Cortex of kidney (tissue), 1 donor: ENCODE data around the gene PCBD2.
"Not testable (repeated sequence)": the region's sequence is repeated elsewhere in the genome, so short reads cannot be mapped to it uniquely, and the experiment has no call there.

Experiments
- DNase-seq: peaks from one replicate; lab custom pipeline; 2025; lab: John Stamatoyannopoulos, UW

PCBD2 gene

DNA sequence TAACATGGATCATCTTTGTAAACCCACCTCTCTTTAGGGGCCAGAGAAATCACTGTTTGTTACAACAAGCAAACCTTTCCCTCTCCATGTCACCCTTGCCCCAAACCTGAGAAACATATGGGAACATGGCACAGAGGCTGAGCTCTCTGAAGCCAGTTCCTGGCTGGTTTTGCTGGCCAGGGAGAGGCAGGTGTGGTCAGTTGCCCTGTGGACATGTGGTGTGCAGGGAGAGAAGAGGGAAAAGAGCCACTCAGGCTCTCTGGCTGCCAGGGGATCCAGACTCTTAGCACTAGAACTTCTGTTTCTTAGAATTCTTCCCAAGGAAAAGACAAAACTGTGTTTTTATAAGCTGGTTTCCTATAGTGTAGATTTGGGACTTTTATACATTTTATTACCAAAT lies 58.2 kb downstream of the PCBD2 start:
- no peak for DNase-seq

- DNase-seq = no peak
These were observed 59.7 kb downstream of the PCBD2 start for GRCh38 chr5:134964359-134965270.

DNA sequence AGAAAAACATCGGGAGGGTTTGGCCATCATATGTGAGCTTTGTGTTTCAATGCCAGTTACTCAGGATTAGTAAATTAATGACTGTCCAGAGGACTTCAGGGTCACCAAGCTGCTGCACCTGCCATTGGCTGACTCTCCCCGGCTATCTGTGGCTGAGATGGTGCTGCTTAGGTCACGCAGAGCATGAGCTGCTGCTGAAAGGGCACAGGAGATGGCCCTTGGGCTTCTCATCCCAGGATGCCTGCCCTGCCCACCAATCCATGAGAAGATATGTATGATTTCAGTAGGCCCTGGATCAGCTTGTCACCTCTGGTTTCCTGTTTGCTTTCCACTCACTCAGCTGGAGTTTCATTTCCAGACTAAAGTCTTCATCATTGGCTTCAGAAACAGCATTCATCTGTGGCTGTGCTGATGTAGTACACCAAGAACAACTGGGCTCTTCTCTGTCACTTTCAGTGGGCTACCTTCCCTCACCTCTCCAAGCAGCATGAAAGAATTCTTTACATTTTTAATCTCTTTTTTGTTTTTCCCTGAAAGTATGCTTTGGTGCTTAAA lies 60.4 kb downstream of the PCBD2 start:
- no peak for DNase-seq

- DNase-seq = no peak
These were observed 62.7 kb downstream of the PCBD2 start, which contains the start of gene CATSPER3 for GRCh38 chr5:134967607-134968006. Gene CATSPER3 (plus strand): TSS chr5:134967907. CDS start chr5:134967992, 85 bp downstream.

DNA sequence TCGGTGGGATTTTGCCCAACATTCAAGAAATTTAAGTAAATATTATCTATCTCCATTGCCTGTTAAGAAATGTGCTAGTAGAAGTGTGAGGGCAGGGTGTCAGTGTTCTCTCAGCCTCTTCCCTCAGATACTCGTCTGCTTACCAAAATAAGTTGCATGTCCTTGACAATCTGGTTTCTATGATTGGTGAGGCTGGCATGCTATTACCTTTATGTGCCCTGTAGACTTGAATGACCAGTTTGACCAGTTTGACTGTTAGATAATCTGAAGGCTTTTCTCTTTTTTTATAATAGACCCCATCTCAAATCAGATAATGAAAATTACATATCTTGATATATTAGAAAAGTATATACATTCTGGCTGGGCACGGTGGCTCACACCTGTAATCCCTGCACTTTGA lies 63.1 kb downstream of the PCBD2 start:
- no peak for DNase-seq

GRCh38 chr5:134969166-134969565 lies 64.2 kb downstream of the PCBD2 start:
- DNase-seq = no peak

DNA sequence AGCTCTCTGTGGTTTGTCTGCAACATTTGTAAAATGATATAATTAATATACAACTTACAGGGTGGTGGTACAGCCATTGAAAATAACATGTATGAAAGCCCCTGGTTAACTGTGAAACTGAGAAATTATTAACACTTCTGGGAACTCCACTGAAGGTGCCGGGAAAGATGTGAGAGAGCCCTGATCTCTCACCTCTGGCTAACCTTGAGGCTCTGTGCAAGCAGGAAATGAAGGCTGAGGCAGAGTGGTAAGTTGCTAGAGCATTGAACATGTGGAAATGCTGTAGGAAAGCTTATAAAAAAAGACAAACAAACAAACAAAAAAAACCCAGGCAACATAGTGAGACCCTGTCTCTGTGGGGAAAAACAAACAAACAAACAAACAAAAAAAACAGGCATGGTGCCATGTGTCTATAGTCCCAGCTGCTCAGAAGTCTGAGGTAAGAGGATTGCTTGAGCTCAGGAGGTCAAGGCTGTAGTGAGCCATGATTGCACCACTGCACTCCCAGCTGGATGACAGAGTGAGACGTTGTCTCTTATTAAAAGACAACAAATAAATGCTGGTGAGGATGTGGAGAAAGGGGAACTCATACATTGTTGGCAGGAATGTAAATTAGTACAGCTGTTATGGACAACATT lies 70.3 kb downstream of the PCBD2 start:
- no peak for DNase-seq

DNA sequence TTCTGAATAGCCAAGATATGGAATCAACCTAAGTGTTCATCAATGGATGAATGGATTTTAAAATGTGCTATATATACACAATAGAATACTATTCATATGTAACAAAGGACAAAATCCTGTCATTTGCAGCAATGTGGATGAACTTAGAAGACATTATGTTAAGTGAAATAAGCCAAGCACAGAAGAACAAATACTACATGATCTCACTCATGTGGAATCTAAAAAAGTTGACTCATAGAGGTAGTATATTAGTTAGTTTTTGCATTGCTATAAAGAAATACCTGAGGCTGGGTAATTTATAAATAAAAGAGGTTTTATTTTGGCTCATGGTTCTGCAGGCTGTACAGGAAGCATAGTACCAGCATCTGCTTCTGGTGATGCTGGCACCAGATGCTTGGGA lies 70.9 kb downstream of the PCBD2 start:
- DNase-seq = no peak

GRCh38 chr5:134976841-134977240 lies 71.9 kb downstream of the PCBD2 start:
- DNase-seq = no peak

GRCh38 chr5:134979416-134979815 lies 74.5 kb downstream of the PCBD2 start:
- DNase-seq = no peak

- DNase-seq = no peak
These were observed 77.3 kb downstream of the PCBD2 start for GRCh38 chr5:134982230-134982629.

DNA sequence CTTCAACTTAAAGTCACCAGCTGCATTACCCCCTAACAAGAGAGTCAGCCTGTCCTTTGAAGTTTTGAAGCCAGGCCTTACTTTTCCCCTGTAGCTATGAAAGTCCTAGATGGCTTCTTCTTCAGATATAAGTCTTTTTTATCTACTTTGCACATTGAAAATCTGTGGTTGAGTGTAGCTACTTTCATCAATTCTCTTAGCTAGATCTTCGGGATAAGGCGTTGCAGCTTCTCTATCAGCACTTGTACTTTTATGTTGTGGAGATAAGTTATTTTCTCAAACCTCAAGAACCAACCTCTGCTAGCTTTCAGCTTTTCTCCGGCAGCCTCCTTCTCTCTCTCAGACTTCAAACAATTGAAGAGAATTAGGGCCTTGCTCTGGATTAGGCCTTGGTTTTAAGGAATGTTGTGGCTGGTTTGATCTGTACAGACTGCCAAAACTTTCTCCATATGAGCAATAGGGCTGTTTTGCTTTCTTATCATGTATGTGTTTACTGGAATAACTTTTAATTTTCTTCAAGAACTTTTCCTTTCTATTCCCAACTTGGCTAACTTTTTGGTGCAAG lies 84.4 kb downstream of the PCBD2 start:
- DNase-seq = no peak

- DNase-seq = not testable (repeated sequence)
These were observed 85.3 kb downstream of the PCBD2 start for GRCh38 chr5:134990183-134990582.

GRCh38 chr5:134992148-134992547 lies 87.2 kb downstream of the PCBD2 start:
- no peak for DNase-seq

- DNase-seq = no peak
These were observed 88.2 kb downstream of the PCBD2 start for GRCh38 chr5:134993161-134993560.

DNA sequence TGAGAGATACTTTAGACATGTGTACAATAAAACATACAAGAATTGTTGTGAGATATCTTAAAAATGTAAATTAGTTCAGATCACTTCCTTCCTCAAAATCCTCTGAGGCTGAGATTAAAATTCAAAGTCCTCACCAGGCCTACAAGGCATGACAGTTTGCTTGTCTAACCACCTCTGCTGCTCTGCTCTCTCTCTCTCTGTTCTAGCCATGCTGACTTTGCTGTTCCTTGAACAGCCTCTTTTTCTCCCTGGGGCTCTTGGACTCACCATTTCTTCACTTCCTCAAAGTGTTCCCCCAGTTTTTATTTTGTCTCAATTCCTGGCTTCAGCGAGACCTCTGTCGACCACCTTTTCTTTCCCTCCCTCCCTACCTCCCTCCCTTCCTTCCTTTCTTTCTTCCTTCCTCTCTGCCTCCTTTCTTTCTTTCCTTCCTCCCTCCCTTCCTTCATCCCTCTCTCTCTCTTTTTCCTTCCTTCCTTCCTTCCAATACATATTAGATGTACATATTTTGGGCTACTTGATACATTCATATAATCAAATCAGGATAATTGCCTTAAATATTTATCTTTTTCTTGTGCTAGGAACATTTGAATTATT lies 89.7 kb downstream of the PCBD2 start:
- no peak for DNase-seq

GRCh38 chr5:134995850-134996402 lies 91.0 kb downstream of the PCBD2 start:
- no peak for DNase-seq

- no peak for DNase-seq
These were observed 92.1 kb downstream of the PCBD2 start for GRCh38 chr5:134997015-134997414.

- DNase-seq = not testable (repeated sequence)
These were observed 93.1 kb downstream of the PCBD2 start for GRCh38 chr5:134998068-134998467.

DNA sequence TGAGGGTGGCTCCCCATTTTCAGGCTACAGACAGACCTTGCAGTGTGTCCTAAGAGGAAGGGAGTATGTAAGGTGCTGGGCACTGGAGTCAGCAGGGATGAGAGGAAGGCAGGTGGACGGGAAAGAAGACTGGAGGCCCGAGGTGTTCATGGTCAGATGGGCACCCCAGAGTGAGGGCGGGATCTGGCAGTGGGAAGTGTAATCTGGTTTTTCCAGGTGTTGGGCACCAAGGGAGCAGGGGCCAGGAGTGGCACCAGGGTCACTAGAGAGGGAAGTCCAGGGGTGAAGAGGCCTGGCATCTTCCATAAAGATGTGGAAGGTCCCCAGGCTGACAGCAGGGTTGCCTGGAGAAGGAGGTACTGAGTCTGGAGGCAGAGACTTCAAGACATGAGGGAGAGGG lies 99.4 kb downstream of the PCBD2 start:
- DNase-seq = no peak

DNA sequence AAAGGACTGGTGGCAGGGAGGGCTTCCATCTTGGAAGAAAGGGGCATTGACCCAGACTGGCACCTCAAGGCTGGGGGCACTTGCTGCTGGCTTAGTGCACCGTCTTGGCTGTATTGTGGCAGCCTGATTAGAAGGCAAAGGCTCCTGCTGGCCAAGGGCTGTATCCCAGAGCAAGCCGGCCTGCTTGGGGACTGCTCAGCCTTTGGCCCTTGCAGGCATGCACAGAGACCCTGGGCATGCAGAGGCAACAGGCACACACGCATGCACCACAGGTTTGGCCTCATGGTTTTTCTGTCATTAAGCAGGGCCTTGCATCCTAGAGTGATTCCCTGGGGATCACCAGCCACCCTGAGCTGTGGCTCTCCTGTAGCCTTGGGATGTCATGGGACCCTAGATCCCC lies 100.1 kb downstream of the PCBD2 start:
- no peak for DNase-seq

- no peak for DNase-seq
These were observed 102.4 kb downstream of the PCBD2 start for GRCh38 chr5:135007305-135007704.
